GM19035 (cell line): Measurements from ENCODE around the gene TMEM52B.
A peak's percentile ranks its signal among the peaks of the same experiment; 100 is the strongest.

ENCODE experiments used
- ATAC-seq: cut with Tn5 transposase; IDR thresholded peaks from one replicate; pipeline ENCODE4 v1.9.1; 2021; ENCODE audit not compliant: unreplicated experiment

TMEM52B gene

GRCh38 chr12:10178821-10179220 is at the start of gene TMEM52B:
Gene TMEM52B (plus strand): TSS chr12:10179032. CDS start chr12:10179575, 543 bp downstream.
- no peak for ATAC-seq

DNA sequence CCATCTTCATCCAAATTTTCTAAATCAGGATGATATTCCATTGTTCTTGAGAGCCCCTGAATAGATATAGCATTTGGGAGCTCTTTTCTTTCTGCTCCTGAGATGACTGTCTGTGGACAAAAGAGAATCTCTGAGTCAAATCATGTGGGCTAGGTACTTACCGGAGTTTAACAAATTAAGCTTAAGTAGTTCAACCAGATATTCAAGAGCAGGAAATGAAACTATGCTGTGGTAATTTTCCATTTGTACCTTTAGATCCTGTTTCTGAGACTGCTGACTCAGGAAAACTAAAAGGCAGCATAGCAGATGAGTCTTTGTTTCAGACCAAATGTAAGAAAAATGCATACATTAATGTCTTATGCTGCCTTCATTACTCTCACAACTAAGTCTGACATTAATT is 48.8 kb upstream of the TMEM52B start, which contains the start of gene CLEC7A:
TSS of gene CLEC7A (minus strand) at position 158 of the 400 bp plus-strand sequence. CDS start at position 41, 117 bp downstream.
- peak; percentile 87 for ATAC-seq

- no peak for ATAC-seq
Observed at GRCh38 chr12:10131111-10131690, 47.6 kb upstream of the TMEM52B start.

DNA sequence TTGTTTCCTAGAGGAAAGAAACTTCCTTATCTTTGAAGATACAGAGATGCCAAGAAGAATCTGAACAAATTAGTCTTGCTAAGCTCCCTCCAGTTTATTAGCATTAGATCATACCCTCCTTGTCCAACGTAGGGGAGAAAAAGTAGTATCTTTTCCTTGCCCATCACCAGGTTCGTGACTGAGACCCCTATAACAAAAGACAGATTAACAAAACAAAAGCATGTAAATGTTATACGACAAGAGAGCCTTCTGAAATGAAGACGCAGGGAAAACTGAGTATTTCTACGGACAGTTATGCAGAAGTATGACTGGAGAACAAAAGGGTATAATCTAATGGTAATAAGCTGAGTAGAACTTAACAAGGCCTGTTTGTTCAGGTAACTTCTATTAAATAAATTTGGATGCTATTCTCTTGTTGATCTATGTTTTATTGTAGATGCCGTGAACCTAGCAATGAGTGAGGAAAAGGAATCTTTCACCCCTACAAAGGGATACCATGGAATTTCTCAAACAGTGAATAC is 45.9 kb upstream of the TMEM52B start:
- no peak for ATAC-seq

DNA sequence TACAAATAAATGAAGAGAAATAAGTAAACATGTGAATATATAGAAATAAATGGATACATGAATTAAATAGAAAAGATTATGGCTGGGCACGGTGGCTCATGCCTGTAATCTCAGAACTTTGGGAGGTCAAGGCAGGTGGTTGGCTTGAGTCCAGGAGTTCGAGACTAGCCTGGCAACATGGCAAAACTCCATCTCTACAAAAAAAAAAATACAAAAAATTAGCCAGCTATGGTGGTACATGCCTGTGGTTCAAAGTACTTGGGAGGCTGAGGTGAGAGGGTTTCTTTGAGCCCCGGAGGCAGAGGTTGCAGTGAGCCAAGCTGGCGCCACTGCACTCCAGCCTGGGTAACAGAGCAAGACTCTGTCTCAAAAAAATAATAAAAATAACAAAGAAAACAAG is 43.7 kb upstream of the TMEM52B start:
- no peak for ATAC-seq

GRCh38 chr12:10136637-10137205 is 42.1 kb upstream of the TMEM52B start:
- ATAC-seq, result no peak

DNA sequence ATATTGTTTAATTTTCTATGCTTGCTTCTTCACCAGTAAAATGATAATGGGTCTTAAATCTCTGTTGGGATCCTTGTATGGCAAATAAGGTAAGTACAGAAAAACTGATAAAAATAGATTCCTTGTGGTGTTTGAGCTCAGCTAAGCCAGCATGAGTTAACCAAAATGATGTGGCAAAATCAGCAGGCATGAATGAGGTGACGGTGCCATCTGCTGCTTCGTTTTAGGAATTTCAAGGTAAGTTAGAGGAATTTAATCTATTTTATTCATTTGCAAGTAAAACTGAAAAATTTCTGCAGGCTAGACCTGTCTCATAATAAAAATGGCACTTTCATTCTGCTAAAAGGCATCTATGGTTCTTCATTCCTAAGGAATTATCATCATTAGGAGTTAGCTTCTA is 38.8 kb upstream of the TMEM52B start:
- no peak for ATAC-seq

DNA sequence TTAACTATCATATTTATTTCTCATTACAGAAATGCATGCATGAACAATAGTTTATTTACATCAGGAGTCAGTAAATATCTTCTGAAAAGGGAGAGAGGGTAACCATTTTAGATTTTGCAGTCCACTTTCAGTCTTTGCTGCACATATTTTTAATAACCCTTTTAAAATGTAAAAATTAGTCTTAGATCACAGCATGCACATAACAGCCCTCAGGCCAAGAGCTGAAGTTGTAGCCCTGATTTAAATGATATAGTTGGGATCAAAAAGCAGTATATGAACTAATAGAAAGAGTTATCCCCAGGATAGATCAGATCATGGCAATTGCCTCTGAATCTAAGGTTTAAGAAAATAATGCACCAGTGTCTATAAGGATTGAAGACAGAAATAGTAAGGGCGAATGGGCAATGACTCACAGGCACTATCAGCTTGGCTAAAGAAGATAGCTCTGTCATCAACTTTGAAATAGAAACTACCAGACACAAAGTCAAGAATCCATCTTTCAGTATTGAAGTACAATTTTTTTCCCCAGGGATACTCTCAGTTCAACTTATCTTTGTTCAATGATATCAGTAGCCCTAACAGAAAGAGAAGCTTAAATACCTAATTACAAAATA is 35.7 kb upstream of the TMEM52B start:
- ATAC-seq, result no peak

DNA sequence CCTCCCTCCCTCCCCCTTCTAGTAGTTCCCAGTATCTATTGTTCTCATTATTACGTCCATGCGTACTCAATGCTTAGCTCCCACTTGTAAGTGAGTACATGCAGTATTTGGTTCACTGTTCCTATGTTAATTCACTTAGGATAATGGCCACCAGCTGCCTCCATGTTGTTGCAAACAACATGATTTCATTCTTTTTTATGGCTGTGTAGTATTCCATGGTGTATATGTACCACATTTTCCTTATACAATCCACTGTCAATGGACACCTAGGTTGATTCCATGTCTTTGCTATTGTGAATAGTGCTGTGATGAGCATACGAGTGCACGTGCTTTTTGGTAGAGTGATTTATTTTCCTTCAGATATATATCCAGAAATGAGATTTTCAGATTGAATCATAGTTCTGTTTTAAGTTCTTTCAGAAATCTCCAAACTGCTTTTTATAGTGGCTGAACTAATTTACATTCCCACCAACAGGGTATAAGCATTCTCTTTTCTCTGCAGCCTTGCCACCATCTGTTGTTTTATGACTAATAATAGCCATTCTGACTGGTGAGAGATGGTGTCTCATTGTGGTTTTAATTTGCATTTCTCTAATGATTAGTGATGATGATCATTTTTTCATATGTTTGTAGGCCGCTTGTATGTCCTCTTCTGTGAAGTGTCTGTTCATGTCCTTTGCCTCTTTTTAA is 31.0 kb upstream of the TMEM52B start:
- peak; percentile 77 for ATAC-seq

- no peak for ATAC-seq
Observed at GRCh38 chr12:10151621-10152020, 27.2 kb upstream of the TMEM52B start.

DNA sequence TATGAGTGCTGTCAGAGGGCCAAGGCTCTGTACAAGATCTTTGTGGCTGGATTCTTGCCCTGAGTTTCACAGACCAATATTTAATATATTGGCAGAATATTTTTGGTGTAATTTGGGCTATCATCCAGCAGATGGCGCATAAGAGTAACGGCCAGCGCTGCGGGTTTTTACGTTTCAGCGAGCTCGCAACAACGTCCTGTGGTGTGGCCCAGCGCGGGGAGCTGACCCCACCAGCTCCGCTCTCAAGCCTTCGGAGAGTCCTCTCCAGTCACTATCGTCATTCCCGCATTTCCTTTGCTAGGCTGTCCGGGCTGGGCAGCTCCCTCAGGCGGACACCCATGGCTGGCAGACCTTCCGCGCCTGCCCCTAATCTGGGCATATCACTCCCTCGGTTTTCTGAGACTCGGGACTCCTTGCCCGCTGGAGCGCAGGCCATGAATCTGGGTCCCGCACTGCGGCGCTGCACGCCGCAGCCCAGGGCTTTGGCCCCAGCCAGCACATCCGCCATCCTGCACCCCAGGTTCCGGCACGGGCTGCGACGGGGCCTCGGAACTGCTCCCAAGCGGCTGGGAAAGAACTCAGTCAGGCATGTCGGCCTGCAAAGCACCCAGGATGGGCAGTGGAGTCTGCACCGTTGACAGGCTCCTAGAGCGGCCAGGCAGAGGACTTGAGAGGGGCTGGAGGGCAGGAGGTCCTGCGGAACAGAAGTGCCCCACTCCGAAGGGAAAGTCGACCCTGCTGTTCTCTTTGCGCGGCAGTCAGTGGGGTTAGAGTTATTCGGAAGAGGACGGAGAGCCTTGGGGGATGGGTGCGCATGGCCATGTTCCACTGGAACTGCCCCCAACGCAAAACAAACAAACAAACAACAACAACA is 25.3 kb upstream of the TMEM52B start:
- peak; percentile 73 for ATAC-seq

- no peak for ATAC-seq
Observed at GRCh38 chr12:10154145-10154496, 24.7 kb upstream of the TMEM52B start.

DNA sequence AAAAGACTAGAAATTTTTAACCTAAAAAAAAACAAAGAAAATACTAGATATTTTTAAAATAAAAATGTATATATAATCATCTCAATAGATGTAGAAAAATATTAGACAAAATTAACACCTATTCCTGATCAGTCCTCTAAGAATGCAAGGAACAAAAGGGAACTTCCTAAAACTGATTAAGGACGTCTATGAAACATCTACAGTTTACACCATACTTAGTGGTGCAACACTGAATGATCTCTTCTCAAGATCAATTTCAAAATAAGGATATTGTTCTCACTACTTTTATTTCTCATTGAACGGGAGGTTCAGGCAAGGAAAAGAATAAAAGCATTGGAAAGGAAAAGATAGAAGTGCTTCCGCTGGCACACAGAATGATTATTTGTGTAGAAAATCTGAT is 22.9 kb upstream of the TMEM52B start:
- ATAC-seq, result no peak

DNA sequence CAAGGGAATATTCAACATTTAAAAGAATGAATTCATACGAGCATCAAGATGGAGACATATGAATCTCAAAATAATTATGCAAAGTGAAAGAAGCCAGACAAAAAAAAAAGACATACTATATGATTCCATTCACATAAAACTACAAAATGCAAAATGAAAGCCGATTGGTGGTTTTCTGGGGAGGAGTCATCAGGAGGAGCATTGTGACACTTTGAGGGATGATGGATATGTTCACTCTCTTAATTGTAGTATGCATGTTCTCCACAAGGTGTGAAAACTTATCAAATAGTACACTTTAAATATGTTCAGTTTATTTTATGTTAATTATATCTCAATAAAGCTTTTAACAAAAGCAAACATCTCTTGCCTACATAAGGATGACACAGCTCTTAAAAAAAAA is 20.4 kb upstream of the TMEM52B start:
- no peak for ATAC-seq

DNA sequence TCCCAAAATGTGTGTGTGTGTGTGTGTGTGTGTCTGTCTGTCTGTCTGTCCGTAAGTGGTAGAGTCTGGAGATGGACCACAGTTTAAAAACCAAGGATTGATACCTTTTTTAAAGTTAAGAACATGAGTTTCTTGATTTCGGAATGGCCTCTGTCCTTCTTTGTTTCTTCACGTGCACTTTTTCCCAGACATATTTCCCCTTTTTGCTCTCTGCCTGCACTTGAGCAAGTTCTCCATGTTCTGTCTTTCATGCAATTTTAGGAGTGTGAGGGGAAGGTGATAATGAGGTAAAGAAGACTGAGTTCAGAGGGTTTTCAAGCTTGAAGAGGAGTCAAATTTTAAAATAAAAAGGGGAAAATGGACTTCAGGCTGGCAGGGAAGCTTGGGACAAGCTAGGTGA is 19.6 kb upstream of the TMEM52B start:
- no peak for ATAC-seq

DNA sequence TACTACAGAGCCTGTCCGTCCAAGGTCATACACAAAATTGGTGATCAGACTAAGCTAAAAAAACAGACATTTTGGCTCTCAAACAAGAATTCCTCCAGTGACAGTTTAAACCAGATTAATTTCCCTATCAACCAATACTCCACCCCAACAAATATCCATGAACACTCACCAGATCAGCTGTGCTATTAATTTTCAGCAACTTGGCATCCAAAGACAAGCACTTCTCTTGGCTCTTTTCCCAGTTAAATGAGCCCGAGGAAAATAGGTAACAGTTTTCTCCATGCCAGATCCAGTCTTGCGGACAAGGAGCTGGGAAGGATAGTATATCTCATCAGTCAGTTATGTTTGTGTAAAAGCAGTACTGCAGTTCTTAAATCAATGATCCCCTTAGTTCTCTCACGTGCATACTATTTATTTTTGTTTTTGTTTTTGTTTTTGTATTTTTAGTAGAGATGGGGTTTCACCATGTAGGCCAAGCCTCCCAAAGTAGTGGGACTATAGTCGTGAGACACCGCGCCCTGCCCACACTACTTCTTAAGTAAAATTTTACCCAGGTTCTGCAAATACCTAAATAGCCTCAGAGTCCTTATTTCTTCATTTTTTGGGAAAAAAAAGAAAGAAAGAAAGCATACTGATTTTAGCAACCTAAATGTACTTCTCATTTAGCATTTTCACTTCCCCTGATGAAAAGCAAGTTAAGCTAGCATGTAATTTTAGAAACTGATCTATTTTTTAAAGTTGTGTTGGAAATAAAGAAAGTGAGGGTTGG is 18.0 kb upstream of the TMEM52B start:
- ATAC-seq, result no peak

DNA sequence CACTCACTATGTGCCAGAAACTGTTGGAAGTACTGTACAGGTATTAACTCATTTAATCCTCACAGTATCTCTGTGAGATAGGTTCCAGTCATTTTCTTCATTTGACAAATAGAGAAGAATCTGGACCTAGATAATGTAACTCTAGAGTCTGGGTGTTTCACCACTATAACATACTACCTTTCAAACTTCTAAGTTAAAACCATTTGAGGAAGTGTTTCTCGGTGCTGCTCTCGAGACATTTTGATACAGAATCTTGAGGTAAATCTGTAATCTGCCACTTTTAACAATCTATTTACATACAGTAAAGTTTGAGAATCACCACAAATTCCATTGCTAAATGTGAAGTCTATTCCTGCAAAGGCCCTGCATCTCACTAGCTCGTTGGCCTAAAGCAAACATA is 15.7 kb upstream of the TMEM52B start:
- ATAC-seq, result no peak

- ATAC-seq, result no peak
Observed at GRCh38 chr12:10165421-10165820, 13.4 kb upstream of the TMEM52B start.

DNA sequence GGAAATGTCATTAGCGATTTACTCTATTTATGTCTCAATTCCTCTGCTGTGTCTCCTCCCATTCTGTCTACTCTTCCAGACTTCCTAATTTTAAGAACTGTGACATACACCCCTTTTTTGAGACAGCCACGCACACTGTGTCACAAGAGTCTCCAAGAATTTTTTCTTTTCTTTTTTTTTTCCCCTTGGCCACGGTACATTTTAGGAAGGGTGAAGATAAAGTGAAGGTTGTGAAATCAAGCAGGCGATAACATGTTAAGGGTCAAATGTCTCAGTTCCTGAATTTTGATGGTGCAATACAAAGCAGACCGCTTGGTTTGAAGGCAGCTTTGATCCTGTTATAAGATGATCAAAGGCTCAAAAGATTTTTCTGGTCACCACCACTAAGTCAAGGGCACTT is 11.2 kb upstream of the TMEM52B start:
- ATAC-seq, result no peak

DNA sequence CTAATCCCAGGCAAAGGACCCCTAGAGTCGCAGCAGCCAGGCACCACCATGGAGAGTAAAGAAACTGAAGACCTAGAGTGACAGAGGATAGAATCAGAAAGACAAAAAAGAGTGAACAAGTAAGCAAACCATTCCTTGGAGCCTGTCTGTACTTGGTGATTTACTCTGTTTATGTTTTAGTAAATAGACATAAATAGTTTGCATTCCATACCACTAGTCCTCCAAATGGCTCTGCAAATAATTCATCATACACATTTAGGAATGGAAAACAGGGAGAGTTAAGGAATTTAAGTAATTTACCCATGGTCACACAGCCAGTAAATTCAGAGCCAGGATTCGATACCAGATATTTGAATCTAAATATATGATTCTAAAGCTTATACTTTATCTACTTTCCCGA is 9.7 kb upstream of the TMEM52B start:
- no peak for ATAC-seq
